HG03064 (cell line): ENCODE measurements around the gene FOXD2.

Source experiments
- ATAC-seq: cut with Tn5 transposase; IDR thresholded peaks from one replicate; pipeline ENCODE4 v1.9.1; 2021; ENCODE audit warnings: low read depth; ENCODE audit not compliant: unreplicated experiment

The FOXD2 gene

GRCh38 chr1:47437447-47438164 is at the start of gene FOXD2:
Gene FOXD2 (plus strand): TSS chr1:47438044. CDS start chr1:47438136, 92 bp downstream.
- peak; percentile 83 for ATAC-seq

GRCh38 chr1:47388891-47389238 is 49.0 kb upstream of the FOXD2 start:
- ATAC-seq: no peak

GRCh38 chr1:47389731-47390130 is 48.1 kb upstream of the FOXD2 start:
- no peak for ATAC-seq

- no peak for ATAC-seq
These were observed 47.0 kb upstream of the FOXD2 start for GRCh38 chr1:47390843-47391242.

- no peak for ATAC-seq
These were observed 44.7 kb upstream of the FOXD2 start for GRCh38 chr1:47393141-47393540.

GRCh38 chr1:47395433-47395832 is 42.4 kb upstream of the FOXD2 start:
- ATAC-seq: no peak

- ATAC-seq: no peak
These were observed 41.1 kb upstream of the FOXD2 start for GRCh38 chr1:47396671-47397196.

- ATAC-seq: no peak
These were observed 38.6 kb upstream of the FOXD2 start for GRCh38 chr1:47399138-47399845.

GRCh38 chr1:47399846-47400155 is 38.0 kb upstream of the FOXD2 start:
- no peak for ATAC-seq

GRCh38 chr1:47401761-47402160 is 36.1 kb upstream of the FOXD2 start:
- no peak for ATAC-seq

GRCh38 chr1:47402591-47402990 is 35.3 kb upstream of the FOXD2 start:
- ATAC-seq: no peak

GRCh38 chr1:47403321-47403910 is 34.4 kb upstream of the FOXD2 start:
- ATAC-seq: no peak

- no peak for ATAC-seq
These were observed 32.1 kb upstream of the FOXD2 start for GRCh38 chr1:47405697-47406096.

- ATAC-seq: no peak
These were observed 30.9 kb upstream of the FOXD2 start for GRCh38 chr1:47406966-47407365.

- no peak for ATAC-seq
These were observed 30.4 kb upstream of the FOXD2 start for GRCh38 chr1:47407481-47407880.

- no peak for ATAC-seq
These were observed 28.4 kb upstream of the FOXD2 start for GRCh38 chr1:47409311-47410067.

GRCh38 chr1:47410068-47410455 is 27.8 kb upstream of the FOXD2 start:
- no peak for ATAC-seq

GRCh38 chr1:47411436-47411835 is 26.4 kb upstream of the FOXD2 start:
- no peak for ATAC-seq

GRCh38 chr1:47412437-47412836 is 25.4 kb upstream of the FOXD2 start:
- ATAC-seq: no peak

GRCh38 chr1:47415728-47416318 is 22.0 kb upstream of the FOXD2 start, which contains the start of gene FOXE3:
Gene FOXE3 (plus strand): TSS chr1:47416285. CDS start chr1:47416316, 31 bp downstream.
- ATAC-seq: no peak
